Measurements from ENCODE around the gene ESRP2. TPM values are rescaled to one million over a fixed set of nuclear protein-coding genes. Genes with fewer than 3 reads are reported as not detected.

Gene ESRP2
- total and polyA plus RNA-seq, 2 donors, result 7.1 to 8.4 TPM

DNA sequence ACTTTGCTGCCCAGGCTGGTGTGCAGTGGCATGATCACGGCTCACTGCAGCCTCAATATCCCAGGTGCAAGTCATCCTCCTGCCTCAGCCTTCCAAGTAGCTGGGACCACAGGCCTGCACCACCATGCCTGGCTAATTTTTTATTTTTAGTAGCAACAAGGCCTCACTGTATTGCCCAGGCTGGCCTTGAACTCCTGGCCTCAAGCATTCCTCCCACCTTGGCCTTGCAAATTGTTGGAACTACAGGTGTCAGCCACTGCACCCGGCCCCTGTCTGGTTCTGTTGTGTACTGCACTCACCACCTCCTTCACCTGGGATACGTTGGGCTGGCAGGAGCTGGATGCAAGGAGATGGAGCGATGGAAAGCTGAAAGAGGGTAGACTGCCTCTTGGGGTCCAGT lies 17.8 kb upstream of the ESRP2 start:
- WGBS, result 89% methylated on average over 4 of the region's 4 CpGs
- no peak for DNase-seq (ENCODE audit: extremely low spot score)
- Histone ChIP-seq H3K4me3 (ENCODE audit: low read depth, low read length) (no peak overlapping the region), H3K27ac (ENCODE audit: low read depth) (no peak overlapping the region), H3K4me1 (ENCODE audit: insufficient read depth) (no peaks in the 10 kb centered on the region), H3K36me3 (ENCODE audit: insufficient read depth) (peaks cover 2% of the 10 kb centered on the region)

DNA sequence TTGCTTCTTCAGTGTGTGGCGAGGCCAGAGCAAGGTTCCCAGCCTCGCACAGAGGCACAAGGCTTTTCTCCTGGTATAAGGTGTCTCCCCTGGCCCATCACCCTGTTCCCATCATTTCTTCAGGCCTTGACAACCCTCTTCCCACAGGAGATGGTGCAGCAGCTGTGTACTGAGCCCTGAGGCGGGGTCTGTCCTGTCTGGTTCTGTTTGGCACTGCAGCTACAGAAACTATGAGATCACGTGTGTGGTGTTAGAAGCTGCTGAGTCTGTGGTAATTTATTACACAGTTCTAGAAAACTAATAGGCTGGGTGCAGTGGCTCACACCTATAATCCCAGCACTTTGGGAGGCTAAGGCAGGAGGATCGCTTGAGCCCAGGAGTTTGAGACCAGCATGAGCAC lies 16.5 kb upstream of the ESRP2 start:
- Histone ChIP-seq H3K36me3 (ENCODE audit: insufficient read depth) (peaks cover 2% of the 10 kb centered on the region), H3K4me3 (ENCODE audit: low read depth, low read length) (no peak overlapping the region), H3K4me1 (ENCODE audit: insufficient read depth) (no peaks in the 10 kb centered on the region), H3K27ac (ENCODE audit: low read depth) (no peak overlapping the region)
- 86% methylated on average over 5 of the region's 5 CpGs for WGBS
- DNase-seq (ENCODE audit: extremely low spot score), result no peak

DNA sequence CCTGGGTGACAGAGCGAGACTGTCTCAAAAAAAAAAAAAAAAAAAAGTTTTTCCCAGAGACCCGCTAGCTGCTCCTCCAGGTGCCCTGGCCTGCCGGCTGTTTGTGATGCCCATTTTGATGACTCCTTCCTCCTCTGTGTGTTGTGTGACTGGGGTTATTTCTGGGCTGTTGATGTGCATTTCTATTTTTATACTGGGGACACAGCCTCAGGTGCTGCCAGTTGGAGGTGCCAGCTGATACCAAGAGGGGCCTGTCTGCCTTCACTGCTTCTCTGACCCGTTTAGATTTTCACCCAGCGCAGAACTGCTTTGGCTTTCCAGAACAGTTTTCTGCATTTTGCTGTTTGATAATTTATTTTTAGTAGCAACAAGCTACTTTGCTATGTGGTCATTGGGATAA lies 15.9 kb upstream of the ESRP2 start:
- 86% methylated on average over 5 of the region's 5 CpGs for WGBS
- Histone ChIP-seq H3K36me3 (ENCODE audit: insufficient read depth) (peaks cover 2% of the 10 kb centered on the region), H3K4me3 (ENCODE audit: low read depth, low read length) (no peak overlapping the region), H3K27ac (ENCODE audit: low read depth) (no peak overlapping the region), H3K4me1 (ENCODE audit: insufficient read depth) (no peaks in the 10 kb centered on the region)
- DNase-seq (ENCODE audit: extremely low spot score), result no peak

DNA sequence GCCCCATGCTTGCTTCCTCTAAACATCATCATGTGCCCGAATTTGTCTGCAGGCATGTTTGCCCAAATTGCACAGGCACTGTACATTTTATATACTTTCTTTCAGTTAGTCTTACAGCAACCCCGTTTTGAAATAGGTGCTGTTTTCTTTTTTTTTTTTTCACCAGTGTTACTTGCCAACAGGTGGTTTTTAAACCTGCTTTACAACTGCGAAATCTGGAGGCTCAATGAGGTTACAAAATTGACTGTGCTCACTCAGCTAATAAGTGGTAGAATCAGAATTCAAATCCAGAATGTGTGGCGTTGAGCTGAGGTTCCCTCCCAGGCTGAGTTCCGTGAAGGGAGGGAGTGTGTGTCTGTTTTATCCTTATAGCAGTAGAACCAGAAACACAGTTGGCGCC lies 15.0 kb upstream of the ESRP2 start:
- H3K36me3 ChIP-seq (ENCODE audit: insufficient read depth), result peaks cover 2% of the 10 kb centered on the region
- H3K4me1 ChIP-seq (ENCODE audit: insufficient read depth), result no peaks in the 10 kb centered on the region
- no peak for DNase-seq (ENCODE audit: extremely low spot score)
- WGBS, result 93% methylated on average over 6 of the region's 6 CpGs
- H3K4me3 ChIP-seq (ENCODE audit: low read depth, low read length), result no peak overlapping the region
- no peak overlapping the region for H3K27ac ChIP-seq (ENCODE audit: low read depth)

DNA sequence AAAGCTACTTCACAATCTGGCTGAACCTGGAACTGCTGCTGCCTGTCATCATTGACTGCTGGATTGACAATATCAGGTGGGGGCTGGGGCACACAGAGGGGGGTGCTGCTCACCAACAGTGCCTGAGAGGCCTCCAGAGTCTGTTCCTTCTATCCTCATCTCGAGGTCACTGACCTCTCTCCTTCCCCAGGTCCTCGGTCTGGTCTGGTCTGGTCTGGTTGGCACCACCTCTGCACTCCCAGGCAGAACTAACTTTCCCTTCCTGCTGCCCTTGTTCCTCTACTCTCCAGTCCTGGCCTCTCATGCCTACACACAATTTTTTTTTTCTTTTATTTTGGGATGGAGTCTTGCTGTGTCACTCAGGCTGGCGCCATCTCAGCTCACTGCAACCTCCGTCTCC lies 13.4 kb upstream of the ESRP2 start:
- Histone ChIP-seq H3K27ac (ENCODE audit: low read depth) (no peak overlapping the region), H3K4me1 (ENCODE audit: insufficient read depth) (no peaks in the 10 kb centered on the region), H3K36me3 (ENCODE audit: insufficient read depth) (no peaks in the 10 kb centered on the region), H3K4me3 (ENCODE audit: low read depth, low read length) (no peak overlapping the region)
- no peak for DNase-seq (ENCODE audit: extremely low spot score)
- 92% methylated on average over 4 of the region's 4 CpGs for WGBS

DNA sequence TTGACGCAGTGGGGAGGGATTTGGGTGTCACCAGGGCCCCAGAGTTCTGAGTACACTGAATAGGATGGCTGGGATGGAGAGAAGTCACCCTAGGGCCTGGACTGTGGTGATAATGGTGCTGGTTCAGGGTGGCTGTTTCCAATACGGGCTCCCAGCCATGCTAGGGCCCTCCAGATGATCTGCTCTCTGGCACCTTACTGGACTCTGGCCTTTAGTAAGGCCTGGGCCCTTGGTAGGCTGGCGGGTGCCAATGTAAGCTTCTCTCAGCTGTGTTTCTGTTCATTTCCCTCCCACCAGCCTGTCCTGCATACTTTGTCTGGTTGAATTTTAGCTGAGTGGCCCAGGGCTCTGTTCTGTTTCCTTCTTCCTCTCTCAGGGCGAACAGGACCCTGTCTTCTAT lies 12.0 kb upstream of the ESRP2 start:
- 94% methylated on average over 4 of the region's 4 CpGs for whole genome bisulfite sequencing
- DNase-seq (ENCODE audit: extremely low spot score), result no peak
- Histone ChIP-seq H3K4me3 (ENCODE audit: low read depth, low read length) (no peak overlapping the region), H3K27ac (ENCODE audit: low read depth) (no peak overlapping the region), H3K36me3 (ENCODE audit: insufficient read depth) (no peaks in the 10 kb centered on the region), H3K4me1 (ENCODE audit: insufficient read depth) (no peaks in the 10 kb centered on the region)

DNA sequence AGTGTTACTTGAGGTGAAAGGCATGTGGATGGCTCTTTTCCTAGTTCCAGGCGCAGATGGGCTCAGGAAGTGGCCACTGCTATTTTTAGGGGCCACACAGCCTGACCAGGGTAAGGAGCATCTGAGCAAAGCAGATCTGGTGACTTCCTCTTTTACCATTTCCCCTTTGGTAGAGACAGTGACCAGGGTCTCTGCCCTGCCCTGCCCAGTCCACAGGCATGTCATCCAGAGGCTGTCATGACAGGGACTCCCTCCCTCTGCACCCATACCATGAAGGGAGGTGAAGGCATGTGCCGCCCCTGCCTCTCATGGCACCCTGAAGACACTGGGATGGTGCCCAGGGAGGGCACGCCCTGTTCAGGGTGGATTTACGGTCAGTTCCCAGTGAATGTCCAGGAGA lies 11.5 kb upstream of the ESRP2 start:
- H3K27ac ChIP-seq (ENCODE audit: low read depth), result no peak overlapping the region
- no peaks in the 10 kb centered on the region for H3K36me3 ChIP-seq (ENCODE audit: insufficient read depth)
- H3K4me3 ChIP-seq (ENCODE audit: low read depth, low read length), result no peak overlapping the region
- H3K4me1 ChIP-seq (ENCODE audit: insufficient read depth), result no peaks in the 10 kb centered on the region
- 88% methylated on average over 4 of the region's 4 CpGs for WGBS
- no peak for DNase-seq (ENCODE audit: extremely low spot score)

DNA sequence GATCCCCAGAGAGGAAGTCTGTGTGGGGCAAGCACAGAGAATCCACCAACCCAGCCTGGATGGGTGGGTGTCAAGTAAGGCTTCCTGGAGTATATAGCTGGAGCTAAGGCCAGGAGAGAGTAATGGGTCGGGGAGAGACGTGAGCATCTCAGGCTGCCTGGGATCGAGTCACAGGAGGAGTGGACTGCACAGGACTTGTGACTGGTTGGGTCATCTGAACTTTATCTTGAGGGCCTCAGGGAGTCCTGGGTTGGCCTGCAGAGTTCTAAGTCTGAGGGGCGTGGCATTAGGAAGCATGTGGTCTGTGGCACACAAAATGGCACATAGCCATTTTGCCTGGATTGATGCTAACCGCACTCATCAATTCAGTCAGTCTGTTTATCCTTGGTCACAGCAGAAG lies 10.7 kb upstream of the ESRP2 start:
- H3K4me3 ChIP-seq (ENCODE audit: low read depth, low read length), result no peak overlapping the region
- H3K4me1 ChIP-seq (ENCODE audit: insufficient read depth), result no peaks in the 10 kb centered on the region
- H3K36me3 ChIP-seq (ENCODE audit: insufficient read depth), result no peaks in the 10 kb centered on the region
- no peak overlapping the region for H3K27ac ChIP-seq (ENCODE audit: low read depth)
- DNase-seq (ENCODE audit: extremely low spot score), result no peak
- 82% methylated on average over 5 of the region's 5 CpGs for WGBS

DNA sequence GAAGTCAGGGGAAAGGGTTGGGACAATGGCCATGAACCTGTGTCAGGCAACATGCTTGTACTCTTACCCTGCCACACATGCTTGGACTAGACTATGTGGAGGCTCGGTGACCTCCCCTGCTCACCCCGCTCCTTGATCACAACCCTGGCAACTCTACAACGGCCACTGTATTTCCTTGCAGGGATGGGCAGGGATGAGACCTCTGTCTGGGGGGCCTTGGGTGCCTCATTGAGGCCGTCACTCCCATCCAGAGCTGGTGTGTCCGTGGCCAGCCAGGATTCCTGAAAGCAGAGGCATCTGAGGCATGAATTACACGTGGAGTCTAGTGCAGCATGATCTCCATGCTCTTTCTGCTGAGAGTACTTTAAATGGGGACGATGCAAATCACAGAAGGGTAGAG lies 10.2 kb upstream of the ESRP2 start:
- no peaks in the 10 kb centered on the region for H3K36me3 ChIP-seq (ENCODE audit: insufficient read depth)
- H3K4me1 ChIP-seq (ENCODE audit: insufficient read depth), result no peaks in the 10 kb centered on the region
- 87% methylated on average over 7 of the region's 7 CpGs for whole genome bisulfite sequencing
- H3K4me3 ChIP-seq (ENCODE audit: low read depth, low read length), result peak overlapping the region; percentile 81
- H3K27ac ChIP-seq (ENCODE audit: low read depth), result no peak overlapping the region
- no peak for DNase-seq (ENCODE audit: extremely low spot score)

DNA sequence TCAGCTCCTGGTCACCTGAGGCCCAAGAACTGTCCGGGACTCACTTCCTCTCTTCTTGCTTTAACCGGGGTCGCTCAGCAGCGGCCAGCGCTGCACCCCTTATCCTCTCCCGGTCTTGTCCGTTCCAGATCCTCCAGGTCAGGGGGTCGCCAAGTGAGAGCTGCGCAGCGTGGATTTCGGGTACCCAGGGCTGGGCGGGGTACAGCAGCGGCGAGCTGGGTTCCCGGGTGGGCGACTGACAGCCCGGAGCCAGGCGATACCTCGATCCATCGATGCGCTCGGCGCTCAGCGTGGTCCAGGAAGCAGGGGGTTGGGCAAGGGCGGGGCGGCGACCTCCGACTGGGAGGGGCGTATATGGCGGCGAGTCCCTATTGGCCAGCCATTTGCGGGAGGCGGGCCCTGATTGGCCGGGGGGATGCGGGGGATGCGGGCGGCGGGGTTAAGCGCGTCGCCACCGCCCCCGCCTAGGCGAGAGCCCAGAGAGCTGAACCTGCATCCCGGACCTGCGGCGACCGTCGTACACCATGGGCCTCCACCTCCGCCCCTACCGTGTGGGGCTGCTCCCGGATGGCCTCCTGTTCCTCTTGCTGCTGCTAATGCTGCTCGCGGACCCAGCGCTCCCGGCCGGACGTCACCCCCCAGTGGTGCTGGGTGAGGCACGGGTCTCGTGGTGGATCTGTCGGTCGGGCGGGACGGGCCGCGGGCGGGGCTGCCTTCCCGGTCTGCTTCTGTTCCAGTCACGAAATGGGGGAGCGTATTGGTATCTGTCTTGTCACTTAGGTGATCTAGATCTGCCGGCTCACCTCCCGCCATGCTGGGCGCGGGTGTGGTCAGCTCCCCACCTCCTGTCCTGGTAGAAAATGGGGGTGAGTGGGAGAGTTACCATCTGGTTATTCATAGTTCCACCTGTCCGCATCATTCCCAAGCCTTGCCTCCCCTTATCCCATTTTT lies 9.3 kb upstream of the ESRP2 start, which contains the start of gene PLA2G15:
PLA2G15 (plus strand) TSS at position 471 of the 951 bp plus-strand sequence; CDS start at position 525, 54 bp downstream.
- Histone ChIP-seq H3K4me1 (ENCODE audit: insufficient read depth) (no peaks in the 10 kb centered on the region), H3K4me3 (ENCODE audit: low read depth, low read length) (peak within 1 kb of the TSS; percentile 81), H3K36me3 (ENCODE audit: insufficient read depth) (no peaks in the 10 kb centered on the region), H3K27ac (ENCODE audit: low read depth) (no peak within 1 kb of the TSS)
- no peak for DNase-seq (ENCODE audit: extremely low spot score)
- 1% methylated on average over 75 of the region's 75 CpGs for WGBS

DNA sequence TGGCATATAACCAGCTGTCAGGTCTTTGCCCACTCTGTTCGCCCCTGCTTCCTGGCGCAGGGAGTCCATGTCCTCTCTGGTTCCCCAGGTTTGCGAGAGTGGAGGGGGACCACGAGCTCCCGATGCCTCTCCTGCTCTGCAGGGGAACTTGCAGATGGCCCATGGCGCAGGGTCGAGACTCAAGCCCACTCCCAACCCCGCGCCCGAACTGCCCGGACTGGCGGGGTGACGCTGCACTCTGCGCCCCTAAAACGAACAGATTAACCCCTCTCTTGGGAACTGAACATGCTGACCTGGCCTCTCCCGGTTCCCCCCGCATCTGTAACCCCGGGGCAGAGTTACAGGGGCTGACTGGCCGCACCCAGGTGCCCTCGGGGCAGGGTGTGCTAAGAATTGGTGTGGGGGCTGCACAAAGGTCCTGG lies 8.6 kb upstream of the ESRP2 start:
- 6% methylated on average over 20 of the region's 20 CpGs for WGBS
- Histone ChIP-seq H3K4me3 (ENCODE audit: low read depth, low read length) (peak overlapping the region; percentile 81), H3K27ac (ENCODE audit: low read depth) (no peak overlapping the region), H3K4me1 (ENCODE audit: insufficient read depth) (no peaks in the 10 kb centered on the region), H3K36me3 (ENCODE audit: insufficient read depth) (no peaks in the 10 kb centered on the region)
- DNase-seq (ENCODE audit: extremely low spot score), result no peak

DNA sequence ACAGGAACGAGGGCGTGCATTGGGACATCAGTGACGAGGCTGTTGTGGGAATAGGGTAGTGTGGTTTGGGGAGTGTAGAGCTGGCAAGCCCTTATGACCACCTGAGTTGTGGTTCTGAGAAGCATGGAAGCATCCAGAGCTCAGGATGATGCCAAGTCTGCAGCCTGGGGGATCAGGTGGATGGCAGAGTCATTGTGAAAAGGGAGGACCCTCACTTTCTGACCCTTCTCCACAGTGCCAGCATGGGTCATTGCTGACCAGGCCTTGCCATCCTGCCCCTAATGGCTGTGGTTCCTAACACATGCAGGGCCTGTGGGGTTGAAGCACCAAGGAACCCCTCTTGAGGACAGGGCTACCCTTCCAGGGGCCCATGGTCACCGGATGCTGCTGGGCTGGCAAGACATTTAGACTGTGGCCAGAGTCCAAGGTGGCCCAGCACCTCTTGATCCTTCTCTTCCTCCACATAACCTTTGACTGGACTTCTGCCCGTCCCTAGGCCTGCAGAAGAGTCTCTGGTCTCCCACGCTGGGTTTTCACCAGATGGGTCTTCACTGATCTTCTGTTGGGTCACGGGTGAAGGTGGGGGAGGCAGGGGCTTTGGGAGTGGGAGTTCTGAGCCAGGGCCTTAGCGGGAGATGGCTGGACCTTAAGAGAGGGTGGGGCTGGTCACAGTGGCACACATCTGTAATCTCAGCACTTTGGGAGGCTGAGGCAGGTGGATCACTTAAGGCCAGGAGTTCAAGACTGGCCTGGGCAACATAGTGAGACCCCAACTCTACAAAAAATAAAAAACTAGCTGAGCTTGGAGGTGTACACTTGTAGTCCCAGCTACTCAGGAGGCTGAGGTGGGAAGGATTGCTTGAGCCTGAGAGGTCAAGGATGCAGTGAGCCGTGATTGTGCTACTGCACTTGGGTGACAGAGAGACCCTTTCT lies 7.3 kb upstream of the ESRP2 start:
- H3K36me3 ChIP-seq (ENCODE audit: insufficient read depth), result no peaks in the 10 kb centered on the region
- no peak overlapping the region for H3K27ac ChIP-seq (ENCODE audit: low read depth)
- no peak overlapping the region for H3K4me3 ChIP-seq (ENCODE audit: low read depth, low read length)
- WGBS, result 85% methylated on average over 9 of the region's 9 CpGs
- DNase-seq (ENCODE audit: extremely low spot score), result no peak
- no peaks in the 10 kb centered on the region for H3K4me1 ChIP-seq (ENCODE audit: insufficient read depth)

DNA sequence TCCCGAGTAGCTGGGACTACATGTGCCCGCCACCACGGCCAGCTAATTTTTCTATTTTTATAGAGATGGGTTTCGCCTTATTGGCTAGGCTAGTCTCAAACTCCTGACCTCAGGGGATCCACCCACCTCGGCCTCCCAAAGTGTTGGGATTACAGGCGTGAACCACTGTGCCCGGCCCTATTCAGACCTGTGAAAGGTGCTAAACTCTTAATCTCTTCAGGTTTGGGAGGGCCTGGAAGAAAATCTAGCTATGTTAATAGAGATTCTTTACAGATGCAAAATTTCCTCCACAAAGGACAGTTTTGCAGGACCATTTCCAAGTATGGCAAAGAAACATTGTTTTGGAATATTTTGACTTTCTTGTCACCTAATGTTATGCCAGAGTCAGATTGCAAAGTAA lies 6.2 kb upstream of the ESRP2 start:
- no peaks in the 10 kb centered on the region for H3K36me3 ChIP-seq (ENCODE audit: insufficient read depth)
- no peak overlapping the region for H3K27ac ChIP-seq (ENCODE audit: low read depth)
- WGBS, result 84% methylated on average over 7 of the region's 7 CpGs
- H3K4me3 ChIP-seq (ENCODE audit: low read depth, low read length), result no peak overlapping the region
- no peak for DNase-seq (ENCODE audit: extremely low spot score)
- H3K4me1 ChIP-seq (ENCODE audit: insufficient read depth), result no peaks in the 10 kb centered on the region

DNA sequence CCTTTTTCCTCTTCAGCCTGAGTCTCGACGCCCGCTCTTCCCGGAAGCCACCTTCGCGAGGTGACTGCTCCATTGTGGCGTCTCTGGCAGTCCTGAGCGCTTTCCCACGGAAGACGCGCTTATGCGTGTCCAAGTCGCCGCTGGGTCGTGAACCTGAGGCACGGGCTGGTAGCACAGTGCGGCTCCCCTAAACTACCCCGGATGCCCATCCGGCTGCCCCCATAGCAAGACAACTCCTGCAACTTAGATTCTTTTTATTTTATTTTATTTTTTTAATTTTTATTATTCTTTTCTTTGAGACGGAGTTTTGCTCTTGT lies 2.1 kb upstream of the ESRP2 start:
- Histone ChIP-seq H3K36me3 (ENCODE audit: insufficient read depth) (no peaks in the 10 kb centered on the region), H3K4me1 (ENCODE audit: insufficient read depth) (no peaks in the 10 kb centered on the region), H3K27ac (ENCODE audit: low read depth) (no peak overlapping the region), H3K4me3 (ENCODE audit: low read depth, low read length) (peak overlapping the region; percentile 16)
- 16% methylated on average over 20 of the region's 20 CpGs for WGBS
- DNase-seq (ENCODE audit: extremely low spot score), result no peak
